ENCODE results near the gene KRTAP5-11.
A peak's percentile ranks its signal among the peaks of the same experiment; 100 is the strongest.
"Not testable (repeated sequence)": the region's sequence is repeated elsewhere in the genome, so short reads cannot be mapped to it uniquely, and the experiment has no call there.

The KRTAP5-11 gene

GRCh38 chr11:71580057-71581003 is 2.3 kb downstream of the KRTAP5-11 start:
- DNase-seq: peak; percentile 27

GRCh38 chr11:71579513-71579912 is 3.2 kb downstream of the KRTAP5-11 start:
- DNase-seq: not testable (repeated sequence)

- DNase-seq: no peak
Observed at GRCh38 chr11:71577469-71578004, 5.1 kb downstream of the KRTAP5-11 start.

- not testable (repeated sequence) for DNase-seq
Observed at GRCh38 chr11:71576688-71577465, 5.8 kb downstream of the KRTAP5-11 start.

- no peak for DNase-seq
Observed at GRCh38 chr11:71575723-71576424, 6.8 kb downstream of the KRTAP5-11 start.

- DNase-seq: no peak
Observed at GRCh38 chr11:71574418-71574817, 8.3 kb downstream of the KRTAP5-11 start.

- DNase-seq: no peak
Observed at GRCh38 chr11:71572811-71573210, 9.9 kb downstream of the KRTAP5-11 start.

- not testable (repeated sequence) for DNase-seq
Observed at GRCh38 chr11:71571101-71571850, 11.4 kb downstream of the KRTAP5-11 start.

- no peak for DNase-seq
Observed at GRCh38 chr11:71568704-71569349, 13.8 kb downstream of the KRTAP5-11 start.

GRCh38 chr11:71567633-71568032 is 15.0 kb downstream of the KRTAP5-11 start:
- DNase-seq: not testable (repeated sequence)

GRCh38 chr11:71566626-71567599 is 15.8 kb downstream of the KRTAP5-11 start:
- DNase-seq: not testable (repeated sequence)

- no peak for DNase-seq
Observed at GRCh38 chr11:71566081-71566620, 16.5 kb downstream of the KRTAP5-11 start.

GRCh38 chr11:71565263-71565662 is 17.4 kb downstream of the KRTAP5-11 start, which contains the start of gene KRTAP5-10:
Gene KRTAP5-10 (plus strand): TSS chr11:71565563. CDS start chr11:71565588, 25 bp downstream.
- DNase-seq: no peak

- no peak for DNase-seq
Observed at GRCh38 chr11:71564430-71564829, 18.2 kb downstream of the KRTAP5-11 start.

- peak; percentile 76 for DNase-seq
Observed at GRCh38 chr11:71563406-71563805, 19.3 kb downstream of the KRTAP5-11 start.

- DNase-seq: no peak
Observed at GRCh38 chr11:71562120-71562519, 20.6 kb downstream of the KRTAP5-11 start.

GRCh38 chr11:71558996-71559395 is 23.7 kb downstream of the KRTAP5-11 start:
- DNase-seq: no peak

- DNase-seq: no peak
Observed at GRCh38 chr11:71557257-71557656, 25.4 kb downstream of the KRTAP5-11 start.

GRCh38 chr11:71556018-71556417 is 26.7 kb downstream of the KRTAP5-11 start:
- DNase-seq: no peak

- no peak for DNase-seq
Observed at GRCh38 chr11:71555508-71555907, 27.2 kb downstream of the KRTAP5-11 start.

Data from inflammatory macrophage treated with lipopolysaccharide for 4 hours (primary cell).